Endothelial cell of umbilical vein (primary cell): ENCODE results near the gene ZFYVE21. TPM values are rescaled to one million over a fixed set of nuclear protein-coding genes. Genes with fewer than 3 reads are reported as not detected.

Experiments
- BruUV-seq: library from RNA; stranded (reverse); fragments of 400-500 nt; replicated peaks from 2 replicates; lab custom pipeline; 2021; lab: Mats Ljungman, UMichigan
- CTCF ChIA-PET: fragments of 300-600, 350-600 bp; sonication (Branson Sonifier 250); formaldehyde crosslinking; loops from one replicate; lab custom pipeline; 2021; ENCODE audit warnings: antibody characterized with exemption, inconsistent platforms; lab: Charles Lee
- POLR2A ChIA-PET: fragments of 300-600, 350-600 bp; sonication (Branson Sonifier 250); formaldehyde crosslinking; loops from one replicate; lab custom pipeline; 2021; ENCODE audit warnings: antibody characterized with exemption, inconsistent platforms; lab: Charles Lee
- DNase-seq: peaks from one replicate; pipeline ENCODE4 v3.0.0-alpha.2; 2011; ENCODE audit warnings: low read depth, low spot score
- FAIRE-seq: peaks from 2 replicates; lab custom pipeline; 2011; peaks lifted over from hg19 to GRCh38; lab: Jason Lieb, UNC
- H2AFZ ChIP-seq: 2 replicates; pipeline ENCODE4 v1.6.0; 2012; ENCODE audit warnings: low read depth, low read length, control low read depth, inconsistent platforms
- H3K27ac ChIP-seq: 2 replicates; pipeline ENCODE4 v1.5.1; 2011; ENCODE audit warnings: low read depth, mild to moderate bottlenecking, control low read depth, low read length, moderate library complexity; ENCODE audit not compliant: insufficient read depth
- H3K27me3 ChIP-seq, 2 experiments: 2 replicates each; pipeline versions ENCODE4 v1.6.0 to v1.6.1; 2011; ENCODE audit warnings: low read length in 2 of 2, mixed read lengths in 1 of 2; ENCODE audit not compliant: control insufficient read depth in 2 of 2, insufficient read depth in 2 of 2
- H3K36me3 ChIP-seq, 2 experiments: 2 replicates in 1 of 2; 3 replicates in 1 of 2; pipeline ENCODE4 v1.5.1; 2011; ENCODE audit warnings: low read length in 2 of 2, mild to moderate bottlenecking in 1 of 2, moderate library complexity in 1 of 2; ENCODE audit not compliant: control insufficient read depth in 2 of 2, insufficient read depth in 2 of 2; ENCODE audit errors: extremely low read depth in 1 of 2
- H3K4me1 ChIP-seq: 3 replicates; pipeline ENCODE4 v1.5.1; 2011; ENCODE audit warnings: mild to moderate bottlenecking, low read length; ENCODE audit not compliant: control insufficient read depth, insufficient read depth; ENCODE audit errors: extremely low read depth
- H3K4me2 ChIP-seq: 2 replicates; pipeline ENCODE4 v1.6.1; 2011; ENCODE audit warnings: low read length, control low read depth, mixed read lengths; ENCODE audit not compliant: insufficient read depth
- H3K4me3 ChIP-seq, 3 experiments: fragments of 200-600 bp in 1 of 3; sonication (generic), shearing (Covaris generic) in 1 of 3; replicated peaks in 1 of 3; 2 replicates each; pipeline ENCODE4 v1.5.1; 2011 to 2016; ENCODE audit warnings: control low read depth in 3 of 3, low read length in 3 of 3, mild to moderate bottlenecking in 2 of 3, inconsistent platforms in 1 of 3, low read depth in 1 of 3, moderate library complexity in 1 of 3; ENCODE audit not compliant: insufficient read depth in 1 of 3
- H3K79me2 ChIP-seq: 2 replicates; pipeline ENCODE4 v1.6.0; 2012; ENCODE audit warnings: low read length, inconsistent platforms; ENCODE audit not compliant: control insufficient read depth, insufficient read depth
- H3K9ac ChIP-seq: replicated peaks from 2 replicates; pipeline ENCODE3; 2011; ENCODE audit warnings: low read length, control low read depth; ENCODE audit not compliant: insufficient read depth; ENCODE audit errors: extremely low read depth
- H3K9me1 ChIP-seq: replicated peaks from 3 replicates; pipeline ENCODE4 v1.6.0; 2011; ENCODE audit warnings: mild to moderate bottlenecking, low read length; ENCODE audit not compliant: control insufficient read depth, insufficient read depth; ENCODE audit errors: extremely low read depth
- H3K9me3 ChIP-seq: replicated peaks from 2 replicates; pipeline ENCODE4 v1.5.1; 2012; ENCODE audit warnings: low read length, inconsistent platforms; ENCODE audit not compliant: control insufficient read depth, insufficient read depth
- H4K20me1 ChIP-seq: replicated peaks from 2 replicates; pipeline ENCODE3; 2011; ENCODE audit warnings: mild to moderate bottlenecking, low read length; ENCODE audit not compliant: control insufficient read depth, insufficient read depth; ENCODE audit errors: extremely low read depth
- CTCF ChIP-seq, 2 donors: IDR thresholded peaks; 1 replicate in 1 of 2; 2 replicates in 1 of 2; pipeline ENCODE4 v1.5.1; 2011; ENCODE audit warnings: low read length in 2 of 2, mild to moderate bottlenecking in 2 of 2, moderate library complexity in 2 of 2, control low read depth in 1 of 2, inconsistent platforms in 1 of 2, low read depth in 1 of 2; ENCODE audit not compliant: insufficient read depth in 1 of 2; ENCODE audit errors: extremely low read depth in 1 of 2
- EZH2 ChIP-seq: IDR thresholded peaks from 2 replicates; pipeline ENCODE4 v1.6.1; 2012; ENCODE audit warnings: borderline replicate concordance, low read depth, mild to moderate bottlenecking, moderate library complexity, low read length, inconsistent platforms; ENCODE audit not compliant: severe bottlenecking
- JUN ChIP-seq: IDR thresholded peaks from 2 replicates; pipeline ENCODE4 v1.6.1; 2011; ENCODE audit warnings: borderline replicate concordance, low read depth; ENCODE audit not compliant: insufficient read length, insufficient read depth
- POLR2A ChIP-seq: IDR thresholded peaks from 2 replicates; pipeline ENCODE4 v1.6.1; 2012; ENCODE audit warnings: low read depth, mild to moderate bottlenecking, control low read depth, low read length
- POLR2AphosphoS5 ChIP-seq: IDR thresholded peaks from 2 replicates; pipeline ENCODE4 v1.6.1; 2012; ENCODE audit warnings: low read depth, mild to moderate bottlenecking, control low read depth, low read length, moderate library complexity; ENCODE audit not compliant: insufficient read depth
- dilution Hi-C: fragments of 300-500 bp; cut with MboI; formaldehyde crosslinking; loops from one replicate; pipeline ENCODE4 v1.15.0; 2019; ENCODE audit warnings: low sequenced_read_pairs; ENCODE audit not compliant: extremely low pct_ligation_motif_present
- intact Hi-C: fragments of 100-400 bp; cut with micrococcal nuclease; formaldehyde crosslinking; loops from one replicate; pipeline ENCODE4 v1.10.0; 2022
- polyA plus RNA-seq, 4 experiments: library from polyadenylated mRNA; depleted of rRNA in 3 of 4; stranded (reverse) in 3 of 4; unstranded in 1 of 4; fragments of >200 nt; gene quantifications; 2 replicates each; pipeline versions ENCODE4 v1.2.1 to v1.2.3, GENCODE V29; 2011 to 2012; ENCODE audit warnings: missing spikeins in 1 of 4
- total RNA-seq: library from RNA; stranded (reverse); gene quantifications from 2 replicates; pipeline ENCODE4 v1.2.3, GENCODE V29; 2021

The ZFYVE21 gene
- total and polyA plus RNA-seq, 2 donors (not counting 3 experiments of a cell fraction or from before 2014, with no cell fraction given) = 54.5 to 98.3 TPM

- Histone ChIP-seq H3K79me2 (peaks cover 2% of the 10 kb centered on the region), H3K27ac (no peak overlapping the region), H3K9me3 (no peaks in the 10 kb centered on the region), H2AFZ (no peak overlapping the region), H3K9ac (no peak overlapping the region), H3K9me1 (no peaks in the 10 kb centered on the region), H3K4me1 (peaks cover 25% of the 10 kb centered on the region), H3K4me2 (no peak overlapping the region), H3K36me3 (peaks cover 0 to 27% of the 10 kb centered on the region in 2 experiments), H3K27me3 (no peaks in the 10 kb centered on the region), H3K4me3 (no peak overlapping the region), H4K20me1 (no peaks in the 10 kb centered on the region)
- ChIA-PET CTCF (interaction anchor here (0.8 kb wide), 1 partner anchor 19 kb away, joined by 3 read pairs; no protein-coding TSS in a partner anchor), POLR2A (no interaction called here)
- FAIRE-seq (no peak), DNase-seq (no peak)
- TF ChIP-seq POLR2A (no peak), JUN (no peak), EZH2 (no peak), CTCF (IDR thresholded peaks at IDR 0.05; ENCODE audit: extremely low read depth in 1 of 2, insufficient read depth in 1 of 2, low read depth in 1 of 2, low read length in 2 of 2) (no peak), POLR2AphosphoS5 (peak; percentile 21)
- no TSS peak for BruUV-seq
- dilution Hi-C loops (no loop called here), intact Hi-C loops (no loop called here)
Observed at GRCh38 chr14:103699261-103699661, 16.3 kb upstream of the ZFYVE21 start.
